GM03348 (cell line): ENCODE results near the gene LILRB4.
"Not testable (repeated sequence)": the region's sequence is repeated elsewhere in the genome, so short reads cannot be mapped to it uniquely, and the experiment has no call there.

Experiments used
- DNase-seq: peaks from one replicate; pipeline ENCODE4 v3.0.0; 2012; ENCODE audit warnings: low spot score

Gene LILRB4

GRCh38 chr19:54696117-54696548 lies 33.3 kb downstream of the LILRB4 start:
- DNase-seq, result no peak

- no peak for DNase-seq
Measured at GRCh38 chr19:54696766-54697165, 34.0 kb downstream of the LILRB4 start.

GRCh38 chr19:54697716-54698115 lies 34.9 kb downstream of the LILRB4 start:
- not testable (repeated sequence) for DNase-seq

- DNase-seq, result no peak
Measured at GRCh38 chr19:54704928-54705327, 42.1 kb downstream of the LILRB4 start.

- no peak for DNase-seq
Measured at GRCh38 chr19:54707962-54708361, 45.2 kb downstream of the LILRB4 start.

GRCh38 chr19:54708781-54709180 lies 46.0 kb downstream of the LILRB4 start:
- DNase-seq, result no peak

GRCh38 chr19:54709212-54709948 lies 46.6 kb downstream of the LILRB4 start:
- DNase-seq, result no peak

- DNase-seq, result not testable (repeated sequence)
Measured at GRCh38 chr19:54709956-54710355, 47.2 kb downstream of the LILRB4 start.
